ENCODE results near the gene CCDC170.

Gene CCDC170

DNA sequence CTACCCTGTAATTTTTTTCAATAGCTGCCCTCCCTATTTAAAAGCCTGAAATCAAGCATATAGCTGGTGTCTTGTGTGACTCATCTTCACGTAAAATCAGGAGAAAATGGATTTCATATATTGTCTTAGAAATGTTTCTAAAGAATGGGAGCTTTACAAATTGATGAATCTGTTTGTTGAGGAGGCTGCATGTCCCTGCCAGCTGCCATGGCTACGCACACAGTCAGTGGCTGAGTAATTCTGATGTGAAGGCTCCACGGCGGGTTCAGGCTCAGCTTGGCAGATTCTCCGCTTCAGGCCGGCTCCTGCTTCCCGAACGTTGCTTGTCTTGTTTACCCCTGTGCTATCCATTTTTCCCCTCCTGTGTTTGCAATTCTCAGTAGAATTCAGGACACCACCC, 82.8 kb downstream of the CCDC170 start:
- TF ChIP-seq, protein P1, sequence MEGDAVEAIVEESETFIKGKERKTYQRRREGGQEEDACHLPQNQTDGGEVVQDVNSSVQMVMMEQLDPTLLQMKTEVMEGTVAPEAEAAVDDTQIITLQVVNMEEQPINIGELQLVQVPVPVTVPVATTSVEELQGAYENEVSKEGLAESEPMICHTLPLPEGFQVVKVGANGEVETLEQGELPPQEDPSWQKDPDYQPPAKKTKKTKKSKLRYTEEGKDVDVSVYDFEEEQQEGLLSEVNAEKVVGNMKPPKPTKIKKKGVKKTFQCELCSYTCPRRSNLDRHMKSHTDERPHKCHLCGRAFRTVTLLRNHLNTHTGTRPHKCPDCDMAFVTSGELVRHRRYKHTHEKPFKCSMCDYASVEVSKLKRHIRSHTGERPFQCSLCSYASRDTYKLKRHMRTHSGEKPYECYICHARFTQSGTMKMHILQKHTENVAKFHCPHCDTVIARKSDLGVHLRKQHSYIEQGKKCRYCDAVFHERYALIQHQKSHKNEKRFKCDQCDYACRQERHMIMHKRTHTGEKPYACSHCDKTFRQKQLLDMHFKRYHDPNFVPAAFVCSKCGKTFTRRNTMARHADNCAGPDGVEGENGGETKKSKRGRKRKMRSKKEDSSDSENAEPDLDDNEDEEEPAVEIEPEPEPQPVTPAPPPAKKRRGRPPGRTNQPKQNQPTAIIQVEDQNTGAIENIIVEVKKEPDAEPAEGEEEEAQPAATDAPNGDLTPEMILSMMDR (IDR thresholded peaks at IDR 0.05; ENCODE audit: unreplicated experiment in 3 of 3): no peak
- no peaks in the 10 kb centered on the region for H3K36me3 Mint-ChIP-seq (ENCODE audit: low read depth)
- H3K4me1 Mint-ChIP-seq: no peaks in the 10 kb centered on the region
- H3K9me3 Mint-ChIP-seq: no peaks in the 10 kb centered on the region
- H3K4me3 Mint-ChIP-seq: no peak overlapping the region
- H3K27ac Mint-ChIP-seq: no peak overlapping the region
- H3K27me3 Mint-ChIP-seq (ENCODE audit: low read depth): no peaks in the 10 kb centered on the region

DNA sequence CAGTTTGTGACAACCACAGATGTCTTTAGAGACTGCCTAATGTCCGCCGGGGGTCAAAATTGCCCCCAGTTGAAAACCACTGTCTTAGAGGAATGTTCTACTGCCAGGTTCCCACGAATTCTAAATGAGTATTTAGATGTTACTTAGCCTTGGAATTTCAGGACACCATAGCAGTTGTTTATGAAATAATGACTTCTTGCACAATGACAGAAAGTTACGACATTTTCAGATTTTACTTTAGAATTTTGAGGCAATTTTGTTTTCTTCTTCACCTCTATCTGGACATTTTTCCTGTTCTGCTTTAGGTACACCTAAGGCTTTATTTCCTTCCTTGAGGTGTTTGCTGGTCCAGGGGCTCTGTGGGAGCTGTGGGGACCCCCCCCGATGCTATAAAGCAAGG, 83.4 kb downstream of the CCDC170 start:
- Mint-ChIP-seq H3K9me3 (peaks cover 1% of the 10 kb centered on the region), H3K4me3 (no peak overlapping the region), H3K27ac (no peak overlapping the region), H3K36me3 (ENCODE audit: low read depth) (no peaks in the 10 kb centered on the region), H3K27me3 (ENCODE audit: low read depth) (no peaks in the 10 kb centered on the region), H3K4me1 (no peaks in the 10 kb centered on the region)
- TF ChIP-seq, protein P1 (IDR thresholded peaks at IDR 0.05; ENCODE audit: unreplicated experiment in 3 of 3): no peak

DNA sequence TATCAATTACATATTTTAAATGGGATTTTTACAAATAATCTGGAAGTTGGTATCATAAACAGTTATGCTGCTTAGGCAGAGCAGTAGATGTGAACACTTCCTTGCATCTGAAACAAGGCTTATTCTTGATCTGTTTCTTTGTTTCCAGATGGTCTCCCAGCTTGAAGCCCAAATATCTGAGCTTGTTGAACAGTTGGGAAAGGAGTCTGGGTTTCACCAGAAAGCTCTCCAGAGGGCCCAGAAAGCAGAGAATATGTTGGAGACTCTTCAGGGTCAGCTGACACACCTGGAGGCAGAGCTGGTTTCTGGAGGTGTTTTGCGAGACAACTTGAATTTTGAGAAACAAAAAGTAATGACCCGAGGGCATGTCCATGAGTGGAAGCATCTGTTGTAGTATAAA, 91.9 kb downstream of the CCDC170 start:
- Mint-ChIP-seq H3K9me3 (peaks cover 4% of the 10 kb centered on the region), H3K27ac (no peak overlapping the region), H3K4me1 (no peaks in the 10 kb centered on the region), H3K27me3 (ENCODE audit: low read depth) (peaks cover 4% of the 10 kb centered on the region), H3K36me3 (ENCODE audit: low read depth) (no peaks in the 10 kb centered on the region), H3K4me3 (no peak overlapping the region)
- TF ChIP-seq, protein P1 (IDR thresholded peaks at IDR 0.05; ENCODE audit: unreplicated experiment in 3 of 3): no peak

DNA sequence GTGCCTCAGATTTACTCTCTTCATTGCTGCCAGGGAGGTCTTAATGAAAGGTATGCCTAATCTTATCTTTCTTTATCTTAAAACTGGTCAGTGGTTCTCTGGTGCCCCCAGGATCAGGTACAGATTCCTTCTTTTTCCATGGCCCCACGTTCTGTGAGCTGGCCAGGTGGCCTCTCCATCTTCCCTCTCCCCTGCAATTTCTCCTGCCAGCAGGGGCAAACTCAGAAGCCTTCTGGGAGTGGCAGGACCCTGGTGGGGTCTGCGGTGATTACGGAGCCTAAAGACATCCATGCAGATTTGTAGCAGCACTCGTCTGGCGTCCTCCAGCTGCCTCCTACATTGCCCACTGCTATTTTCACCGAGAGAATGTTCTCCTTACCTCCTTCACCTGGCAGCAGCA, 95.8 kb downstream of the CCDC170 start:
- Mint-ChIP-seq H3K27ac (no peak overlapping the region), H3K27me3 (ENCODE audit: low read depth) (peaks cover 9% of the 10 kb centered on the region), H3K4me1 (no peaks in the 10 kb centered on the region), H3K4me3 (no peak overlapping the region), H3K9me3 (peaks cover 9% of the 10 kb centered on the region), H3K36me3 (ENCODE audit: low read depth) (no peaks in the 10 kb centered on the region)
- TF ChIP-seq, protein P1 (IDR thresholded peaks at IDR 0.05; ENCODE audit: unreplicated experiment in 3 of 3): no peak

DNA sequence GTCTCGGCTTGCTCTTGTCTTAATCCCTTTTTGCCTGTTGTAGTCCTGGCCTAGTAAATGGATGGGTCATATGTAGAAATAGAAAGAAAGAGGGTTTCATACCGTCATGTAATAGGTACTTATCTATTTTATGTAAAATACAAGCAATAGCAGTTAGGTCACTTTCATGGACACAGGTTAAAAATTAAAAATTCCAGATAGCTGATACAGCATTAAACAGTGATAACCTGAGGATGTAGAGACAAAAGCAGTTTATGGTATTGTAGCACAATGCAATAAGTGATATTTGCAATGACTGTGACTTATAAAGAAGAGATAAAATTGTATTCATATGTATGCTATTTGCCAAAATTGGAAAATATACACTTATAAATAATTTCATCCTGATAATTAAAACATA, 96.9 kb downstream of the CCDC170 start:
- peaks cover 9% of the 10 kb centered on the region for H3K27me3 Mint-ChIP-seq (ENCODE audit: low read depth)
- H3K9me3 Mint-ChIP-seq: peaks cover 9% of the 10 kb centered on the region
- H3K4me3 Mint-ChIP-seq: no peak overlapping the region
- peaks cover 4% of the 10 kb centered on the region for H3K4me1 Mint-ChIP-seq
- no peaks in the 10 kb centered on the region for H3K36me3 Mint-ChIP-seq (ENCODE audit: low read depth)
- TF ChIP-seq, protein P1 (IDR thresholded peaks at IDR 0.05; ENCODE audit: unreplicated experiment in 3 of 3): no peak
- H3K27ac Mint-ChIP-seq: no peak overlapping the region

DNA sequence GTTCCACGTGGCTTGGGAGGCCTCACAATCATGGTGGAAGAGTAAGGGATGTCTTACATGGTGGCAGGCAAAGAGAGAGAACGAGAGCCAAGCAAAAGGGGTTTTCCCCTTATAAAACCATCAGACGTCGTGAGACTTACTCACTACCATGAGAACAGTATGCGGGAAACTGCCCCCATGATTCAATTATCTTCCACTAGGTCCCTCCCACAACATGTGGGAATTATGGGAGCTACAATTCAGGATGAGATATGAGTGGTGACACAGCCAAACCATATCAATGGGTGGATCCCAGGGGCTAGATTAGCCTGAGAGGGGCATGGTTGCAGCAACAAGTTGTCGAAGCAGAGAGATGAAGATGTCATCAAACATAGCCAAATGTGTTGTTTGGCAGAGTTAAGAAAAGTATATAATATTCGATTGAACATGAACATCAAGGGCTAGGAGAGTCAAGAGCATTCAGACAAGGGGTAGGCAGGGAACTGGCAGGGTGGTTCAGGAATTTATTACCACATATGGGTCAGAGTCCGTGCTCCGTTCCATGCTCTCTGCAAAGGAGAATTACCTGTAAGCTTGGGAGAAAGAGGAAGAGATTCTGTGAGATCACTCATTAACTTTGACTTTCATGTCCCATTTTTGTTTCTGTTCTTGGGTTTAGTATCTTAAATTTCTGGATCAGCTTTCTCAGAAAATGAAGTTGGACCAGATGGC, 98.8 kb downstream of the CCDC170 start:
- Mint-ChIP-seq H3K36me3 (ENCODE audit: low read depth) (no peaks in the 10 kb centered on the region), H3K4me3 (no peak overlapping the region), H3K4me1 (peaks cover 11% of the 10 kb centered on the region), H3K27ac (no peak overlapping the region), H3K27me3 (ENCODE audit: low read depth) (peaks cover 9% of the 10 kb centered on the region), H3K9me3 (peaks cover 9% of the 10 kb centered on the region)
- TF ChIP-seq, protein P1 (IDR thresholded peaks at IDR 0.05; ENCODE audit: unreplicated experiment in 3 of 3): no peak
